Common myeloid progenitor, CD34-positive (primary cell): ENCODE data around the gene VASN.
A peak's percentile ranks its signal among the peaks of the same experiment; 100 is the strongest.
"Not testable (repeated sequence)": the region's sequence is repeated elsewhere in the genome, so short reads cannot be mapped to it uniquely, and the experiment has no call there.

Experiments
- CTCF ChIA-PET: fragments of 350-600 bp; sonication (Branson Sonifier 250); formaldehyde crosslinking; loops from one replicate; lab custom pipeline; 2021; ENCODE audit warnings: antibody characterized with exemption; lab: Charles Lee
- POLR2A ChIA-PET: fragments of 350-600 bp; sonication (Branson Sonifier 250); formaldehyde crosslinking; loops from one replicate; lab custom pipeline; 2021; ENCODE audit warnings: antibody characterized with exemption; lab: Charles Lee
- DNase-seq, 3 donors: peaks; one replicate each; pipeline versions ENCODE4 v3.0.0 to v3.0.0-alpha.2; 2013
- H3K27ac ChIP-seq, 2 experiments: 1 replicate in 1 of 2; 2 replicates in 1 of 2; pipeline ENCODE4 v1.7.0; 2013; ENCODE audit warnings: inconsistent platforms in 2 of 2, low read length in 2 of 2, mild to moderate bottlenecking in 2 of 2, low read depth in 1 of 2, moderate library complexity in 1 of 2; ENCODE audit not compliant: severe bottlenecking in 2 of 2, insufficient read depth in 1 of 2, poor library complexity in 1 of 2
- H3K27me3 ChIP-seq, 5 experiments: replicated peaks in 2 of 5; 1 replicate in 3 of 5; 2 replicates in 2 of 5; pipeline versions ENCODE4 v1.6.1 to v1.7.0; 2013; ENCODE audit warnings: low read length in 4 of 5, mild to moderate bottlenecking in 2 of 5, moderate library complexity in 2 of 5, inconsistent platforms in 1 of 5; ENCODE audit not compliant: insufficient read depth in 5 of 5, control insufficient read depth in 4 of 5
- H3K36me3 ChIP-seq, 4 experiments: 1 replicate in 2 of 4; 2 replicates in 2 of 4; pipeline versions ENCODE4 v1.6.1 to v1.7.0; 2013; ENCODE audit warnings: low read length in 3 of 4, control low read depth in 1 of 4, mild to moderate bottlenecking in 1 of 4; ENCODE audit not compliant: control insufficient read depth in 4 of 4, insufficient read depth in 4 of 4
- H3K4me1 ChIP-seq, 4 experiments: 1 replicate in 3 of 4; 2 replicates in 1 of 4; pipeline versions ENCODE4 v1.6.1 to v1.7.1; 2013; ENCODE audit warnings: low read length in 3 of 4, mild to moderate bottlenecking in 3 of 4, control low read depth in 1 of 4, inconsistent platforms in 1 of 4, moderate library complexity in 1 of 4; ENCODE audit not compliant: control insufficient read depth in 4 of 4, insufficient read depth in 4 of 4; ENCODE audit errors: control extremely low read depth in 1 of 4
- H3K4me3 ChIP-seq, 7 experiments: 1 replicate in 4 of 7; 2 replicates in 3 of 7; pipeline versions ENCODE4 v1.5.1 to v1.7.0; 2013; ENCODE audit warnings: mild to moderate bottlenecking in 7 of 7, low read length in 6 of 7, moderate library complexity in 6 of 7, inconsistent platforms in 2 of 7, low read depth in 2 of 7, control low read depth in 1 of 7; ENCODE audit not compliant: insufficient read depth in 4 of 7, control insufficient read depth in 1 of 7; ENCODE audit errors: extremely low read depth in 1 of 7
- H3K9me3 ChIP-seq, 5 experiments: 1 replicate in 4 of 5; 2 replicates in 1 of 5; pipeline versions ENCODE4 v1.6.1 to v1.7.1; 2013; ENCODE audit warnings: low read length in 4 of 5, mild to moderate bottlenecking in 2 of 5, inconsistent platforms in 1 of 5, low read depth in 1 of 5, moderate library complexity in 1 of 5; ENCODE audit not compliant: control insufficient read depth in 4 of 5, insufficient read depth in 2 of 5; ENCODE audit errors: control extremely low read depth in 1 of 5
- WGBS: methylation state at CpG from one replicate; pipeline ENCODE4 v1.1.5; 2013; ENCODE audit not compliant: insufficient coverage; 5-methylcytosine and 5-hydroxymethylcytosine counted together

Gene VASN

DNA sequence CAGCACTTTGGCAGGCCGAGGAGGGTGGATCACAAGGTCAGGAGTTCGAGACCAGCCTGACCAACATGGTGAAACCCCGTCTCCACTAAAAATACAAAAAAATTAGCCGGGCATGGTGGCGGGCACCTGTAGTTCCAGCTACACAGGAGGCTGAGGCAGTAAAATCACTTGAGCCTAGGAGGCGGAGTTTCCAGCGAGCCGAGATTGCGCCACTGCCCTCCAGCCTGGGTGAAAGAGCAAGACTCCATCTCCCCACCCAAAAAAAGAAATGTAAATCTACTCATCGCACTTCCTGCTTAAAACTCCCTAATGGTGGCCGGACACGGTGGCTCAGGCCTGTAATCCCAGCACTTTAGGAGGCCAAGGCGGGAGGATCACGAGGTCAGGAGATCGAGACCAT lies 22.2 kb downstream of the VASN start:
- H3K27me3 ChIP-seq, H3K4me1 ChIP-seq, DNase-seq, H3K4me3 ChIP-seq, H3K9me3 ChIP-seq, H3K27ac ChIP-seq, POLR2A ChIA-PET: not testable (repeated sequence)
- peaks cover 17 to 60% (median 42%) of the 10 kb centered on the region in 4 experiments for H3K36me3 ChIP-seq
- WGBS: 92% methylated on average over 12 of the region's 15 CpGs
- CTCF ChIA-PET: interaction anchor here (1.2 to 12.2 kb wide), 4 partner anchors 8 to 111 kb away, joined by 3 to 112 read pairs (median 4); no protein-coding TSS in a partner anchor

DNA sequence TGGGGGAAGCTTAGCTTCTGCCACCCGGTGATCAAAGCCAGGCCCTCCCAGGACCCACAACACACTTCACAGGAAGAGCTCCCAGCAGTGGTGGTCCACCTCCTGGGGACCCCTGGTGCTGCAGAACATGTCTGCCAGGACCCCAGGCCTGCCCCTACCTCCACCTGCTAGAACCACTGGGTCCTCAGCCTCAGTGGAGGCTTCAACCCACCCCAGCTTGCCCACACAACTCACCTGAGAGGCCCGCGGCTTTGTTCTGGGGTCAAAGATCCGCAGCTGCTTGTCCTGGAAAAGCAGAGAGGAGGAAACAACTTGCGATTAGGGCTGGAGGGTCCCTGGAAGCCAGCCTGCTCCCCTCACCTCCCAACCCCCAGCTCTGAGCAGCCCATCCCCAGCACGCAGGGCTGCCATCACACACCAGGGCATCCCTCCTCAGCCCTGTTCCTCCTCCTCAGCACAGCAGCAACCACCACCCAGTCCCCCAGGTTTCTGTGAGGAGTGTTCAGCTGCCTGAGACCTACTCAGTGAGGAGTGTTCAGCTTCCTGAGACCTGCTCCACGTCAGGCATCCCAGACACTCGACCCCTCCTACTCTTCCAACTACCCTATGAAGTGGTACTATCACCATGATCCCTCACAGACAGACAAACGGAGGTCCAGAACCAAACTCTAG lies 23.5 kb downstream of the VASN start:
- H3K4me1 ChIP-seq: no peaks in the 10 kb centered on the region
- H3K36me3 ChIP-seq: peaks cover 10 to 58% (median 36%) of the 10 kb centered on the region in 4 experiments
- POLR2A ChIA-PET: no interaction called here
- WGBS: 77% methylated on average over 7 of the region's 9 CpGs
- CTCF ChIA-PET: interaction anchor here (0.7 to 12.2 kb wide), 4 partner anchors 7 to 56 kb away, joined by 3 to 112 read pairs (median 4); no protein-coding TSS in a partner anchor
- H3K27me3 ChIP-seq: no peaks in the 10 kb centered on the region
- no peak overlapping the region for H3K27ac ChIP-seq
- no peaks in the 10 kb centered on the region for H3K9me3 ChIP-seq
- no peak overlapping the region for H3K4me3 ChIP-seq
- DNase-seq: no peak

DNA sequence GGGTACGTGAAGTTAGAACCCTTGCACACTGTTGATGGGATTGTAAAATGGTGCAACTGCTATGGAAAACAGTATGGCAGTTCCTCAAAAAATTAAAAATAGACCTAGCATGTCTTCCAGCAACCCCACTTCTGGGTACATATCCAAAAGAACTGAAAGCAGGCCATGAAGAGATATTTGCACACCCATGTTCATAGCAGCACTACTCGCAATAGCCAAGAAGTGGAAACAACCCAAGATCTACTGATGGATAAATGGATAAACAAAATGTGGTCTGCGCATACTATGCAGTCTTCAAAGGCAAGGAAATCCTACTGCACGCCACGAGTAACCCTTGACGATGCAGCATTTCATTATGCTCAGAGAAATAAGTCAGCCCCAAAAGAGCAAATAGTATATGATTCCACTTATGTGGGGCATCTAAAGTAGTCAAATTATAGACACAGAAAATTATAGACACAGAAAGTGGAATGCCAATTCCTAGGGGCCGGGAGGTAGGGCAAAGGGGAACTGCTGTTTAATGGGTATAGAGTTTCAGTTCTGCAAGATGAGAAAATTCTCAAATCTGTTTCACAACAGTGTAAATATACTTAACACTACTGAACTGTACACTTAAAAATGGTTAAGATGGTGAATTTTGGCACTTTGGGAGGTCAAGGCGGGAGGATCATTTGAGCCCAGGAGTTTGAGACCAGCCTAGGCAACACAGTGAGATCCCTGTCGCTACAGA lies 27.5 kb downstream of the VASN start:
- H3K9me3 ChIP-seq: no peaks in the 10 kb centered on the region
- H3K27me3 ChIP-seq: no peaks in the 10 kb centered on the region
- peaks cover 7 to 58% (median 43%) of the 10 kb centered on the region in 4 experiments for H3K36me3 ChIP-seq
- H3K4me1 ChIP-seq: no peaks in the 10 kb centered on the region
- DNase-seq: no peak
- H3K27ac ChIP-seq: no peak overlapping the region
- no peak overlapping the region for H3K4me3 ChIP-seq
- 97% methylated on average over 4 of the region's 9 CpGs for WGBS
- ChIA-PET CTCF (interaction anchor here (0.6 to 8.1 kb wide), 6 partner anchors 9 to 110 kb away, joined by 3 to 112 read pairs (median 4); no protein-coding TSS in a partner anchor), POLR2A (no interaction called here)

DNA sequence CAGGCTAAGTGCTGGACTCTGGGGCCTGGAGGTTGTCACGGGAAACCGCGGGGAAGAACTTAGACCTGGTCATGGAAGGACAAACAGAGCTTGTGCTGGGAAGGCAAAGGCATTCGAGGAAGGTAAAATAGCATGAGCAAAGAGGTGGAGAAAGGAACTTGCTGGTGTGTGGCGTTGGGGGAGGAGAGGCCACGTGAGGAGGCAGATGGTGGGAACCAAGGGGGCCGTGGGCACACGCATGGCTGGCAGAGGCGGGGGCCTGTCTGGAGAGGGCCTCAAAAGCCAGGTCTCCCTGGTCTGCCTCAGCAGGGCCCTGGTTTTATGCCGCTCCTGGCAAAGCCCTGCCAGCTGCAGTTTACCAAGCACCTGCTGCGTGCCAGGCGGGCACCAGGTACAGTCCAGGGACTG lies 29.4 kb downstream of the VASN start:
- Histone ChIP-seq H3K27ac (no peak overlapping the region), H3K27me3 (no peaks in the 10 kb centered on the region), H3K4me1 (no peaks in the 10 kb centered on the region), H3K4me3 (no peak overlapping the region), H3K9me3 (no peaks in the 10 kb centered on the region), H3K36me3 (peaks cover 3 to 58% (median 43%) of the 10 kb centered on the region in 4 experiments)
- no peak for DNase-seq
- 90% methylated on average over 10 of the region's 12 CpGs for WGBS
- CTCF ChIA-PET: interaction anchor here (1.0 to 8.1 kb wide), 7 partner anchors 9 to 43 kb away, joined by 3 to 112 read pairs (median 6); no protein-coding TSS in a partner anchor
- POLR2A ChIA-PET: no interaction called here

DNA sequence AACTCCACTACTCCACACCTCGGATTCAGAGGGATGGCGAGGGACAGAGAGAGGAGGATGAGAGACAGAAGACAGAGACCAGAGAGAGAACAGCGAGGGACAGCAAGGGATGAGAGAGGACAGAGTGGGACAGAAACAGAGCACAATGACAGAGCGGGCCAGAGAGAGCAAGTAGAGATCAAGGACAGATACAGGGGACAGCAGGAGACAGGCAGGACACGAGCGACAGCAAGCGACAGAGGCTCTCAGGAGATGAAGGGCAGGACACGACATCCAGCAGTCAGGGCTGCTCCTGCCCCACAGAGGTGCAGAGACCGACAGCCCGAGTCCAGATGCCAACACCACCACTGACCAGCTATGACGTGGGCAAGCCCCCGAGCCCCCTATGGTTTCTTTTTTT lies 29.9 kb downstream of the VASN start:
- no peaks in the 10 kb centered on the region for H3K9me3 ChIP-seq
- peaks cover 3 to 59% (median 43%) of the 10 kb centered on the region in 4 experiments for H3K36me3 ChIP-seq
- H3K27ac ChIP-seq: no peak overlapping the region
- no peak for DNase-seq
- ChIA-PET CTCF (interaction anchor here (1.0 to 8.1 kb wide), 12 partner anchors 11 to 113 kb away, joined by 3 to 112 read pairs (median 7); partner anchors contain the start of genes CORO7 and PAM16), POLR2A (no interaction called here)
- no peak overlapping the region for H3K4me3 ChIP-seq
- no peaks in the 10 kb centered on the region for H3K4me1 ChIP-seq
- no peaks in the 10 kb centered on the region for H3K27me3 ChIP-seq
- WGBS: 97% methylated on average over 5 of the region's 12 CpGs

DNA sequence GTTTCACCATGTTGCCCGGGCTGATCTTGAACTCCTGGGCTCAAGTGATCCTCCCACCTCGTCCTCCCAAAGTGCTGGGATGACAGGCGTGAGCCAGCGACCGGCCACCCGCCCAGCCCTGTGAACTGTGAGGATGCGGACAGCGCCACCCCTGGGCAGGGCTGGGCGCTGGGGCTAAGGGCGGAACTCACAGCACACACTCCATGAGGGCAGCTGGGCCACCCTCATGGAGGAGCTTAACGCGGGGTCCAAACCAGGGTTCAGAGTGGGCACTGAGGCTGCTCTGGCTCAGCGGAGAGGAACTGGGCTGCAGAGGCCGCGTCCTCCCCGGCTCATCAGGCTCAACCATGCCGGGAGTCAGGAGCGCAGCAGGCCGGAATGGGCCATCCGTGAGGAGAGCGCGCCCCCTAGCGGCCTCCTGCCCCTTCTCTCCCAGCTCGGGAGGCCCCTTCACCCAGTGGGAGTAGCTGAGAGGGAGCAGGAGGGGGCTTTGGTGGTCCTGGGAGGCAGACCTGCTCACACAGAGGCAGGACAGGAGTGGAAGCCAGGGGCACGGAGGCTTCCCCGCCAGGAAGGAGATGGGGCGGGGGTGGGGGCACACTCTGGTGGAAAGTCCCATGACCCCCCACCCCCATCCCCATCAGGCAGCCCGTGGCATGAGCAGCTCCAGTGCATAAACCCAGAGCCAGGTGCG lies 30.9 kb downstream of the VASN start:
- POLR2A ChIA-PET: interaction anchor here (0.6 to 0.9 kb wide), 2 partner anchors 14 to 103 kb away, joined by 4 to 5 read pairs; partner anchors contain the start of gene CORO7
- CTCF ChIA-PET: interaction anchor here (0.7 to 8.1 kb wide), 30 partner anchors 12 to 179 kb away, joined by 3 to 112 read pairs (median 4); partner anchors contain the start of genes CORO7 and PAM16
- Histone ChIP-seq H3K4me1 (no peaks in the 10 kb centered on the region), H3K9me3 (no peaks in the 10 kb centered on the region), H3K27me3 (no peaks in the 10 kb centered on the region), H3K4me3 (no peak overlapping the region), H3K27ac (no peak overlapping the region), H3K36me3 (peaks cover 2 to 60% (median 47%) of the 10 kb centered on the region in 4 experiments)
- 46% methylated on average over 23 of the region's 29 CpGs for WGBS
- peak; percentile 53 to 74 (median 68) for DNase-seq
